HG03039 (cell line): ENCODE measurements around the gene LRPAP1.

ENCODE experiments used
- ATAC-seq: cut with Tn5 transposase; IDR thresholded peaks from one replicate; pipeline ENCODE4 v1.9.1; 2021; ENCODE audit warnings: mild to moderate bottlenecking, moderate library complexity; ENCODE audit not compliant: unreplicated experiment

LRPAP1 gene

GRCh38 chr4:3502941-3503936 lies 29.0 kb downstream of the LRPAP1 start:
- no peak for ATAC-seq

- no peak for ATAC-seq
These were observed 30.3 kb downstream of the LRPAP1 start for GRCh38 chr4:3501825-3502425.

GRCh38 chr4:3501126-3501824 lies 30.9 kb downstream of the LRPAP1 start:
- no peak for ATAC-seq

- no peak for ATAC-seq
These were observed 31.6 kb downstream of the LRPAP1 start for GRCh38 chr4:3500634-3501101.

- ATAC-seq = no peak
These were observed 32.1 kb downstream of the LRPAP1 start for GRCh38 chr4:3500111-3500510.

- ATAC-seq = no peak
These were observed 32.5 kb downstream of the LRPAP1 start for GRCh38 chr4:3499710-3500109.

GRCh38 chr4:3498901-3499510 lies 33.2 kb downstream of the LRPAP1 start:
- ATAC-seq = no peak

- ATAC-seq = no peak
These were observed 33.8 kb downstream of the LRPAP1 start for GRCh38 chr4:3498407-3498806.

GRCh38 chr4:3497523-3498389 lies 34.5 kb downstream of the LRPAP1 start:
- ATAC-seq = no peak

- no peak for ATAC-seq
These were observed 35.1 kb downstream of the LRPAP1 start for GRCh38 chr4:3497095-3497494.

GRCh38 chr4:3496021-3496420 lies 36.2 kb downstream of the LRPAP1 start:
- ATAC-seq = no peak

- no peak for ATAC-seq
These were observed 36.8 kb downstream of the LRPAP1 start for GRCh38 chr4:3495204-3495975.

- ATAC-seq = no peak
These were observed 37.8 kb downstream of the LRPAP1 start for GRCh38 chr4:3494462-3494871.

GRCh38 chr4:3493720-3494461 lies 38.3 kb downstream of the LRPAP1 start:
- no peak for ATAC-seq

GRCh38 chr4:3492741-3493719 lies 39.2 kb downstream of the LRPAP1 start:
- ATAC-seq = no peak

- ATAC-seq = no peak
These were observed 40.4 kb downstream of the LRPAP1 start for GRCh38 chr4:3491681-3492405.

- ATAC-seq = no peak
These were observed 42.7 kb downstream of the LRPAP1 start for GRCh38 chr4:3489451-3489962.
